GM19023 (cell line): ENCODE results near the gene LPCAT1.

Source experiments
- ATAC-seq: cut with Tn5 transposase; IDR thresholded peaks from one replicate; pipeline ENCODE4 v1.9.1; 2021; ENCODE audit warnings: mild to moderate bottlenecking, moderate library complexity; ENCODE audit not compliant: unreplicated experiment

LPCAT1 gene

DNA sequence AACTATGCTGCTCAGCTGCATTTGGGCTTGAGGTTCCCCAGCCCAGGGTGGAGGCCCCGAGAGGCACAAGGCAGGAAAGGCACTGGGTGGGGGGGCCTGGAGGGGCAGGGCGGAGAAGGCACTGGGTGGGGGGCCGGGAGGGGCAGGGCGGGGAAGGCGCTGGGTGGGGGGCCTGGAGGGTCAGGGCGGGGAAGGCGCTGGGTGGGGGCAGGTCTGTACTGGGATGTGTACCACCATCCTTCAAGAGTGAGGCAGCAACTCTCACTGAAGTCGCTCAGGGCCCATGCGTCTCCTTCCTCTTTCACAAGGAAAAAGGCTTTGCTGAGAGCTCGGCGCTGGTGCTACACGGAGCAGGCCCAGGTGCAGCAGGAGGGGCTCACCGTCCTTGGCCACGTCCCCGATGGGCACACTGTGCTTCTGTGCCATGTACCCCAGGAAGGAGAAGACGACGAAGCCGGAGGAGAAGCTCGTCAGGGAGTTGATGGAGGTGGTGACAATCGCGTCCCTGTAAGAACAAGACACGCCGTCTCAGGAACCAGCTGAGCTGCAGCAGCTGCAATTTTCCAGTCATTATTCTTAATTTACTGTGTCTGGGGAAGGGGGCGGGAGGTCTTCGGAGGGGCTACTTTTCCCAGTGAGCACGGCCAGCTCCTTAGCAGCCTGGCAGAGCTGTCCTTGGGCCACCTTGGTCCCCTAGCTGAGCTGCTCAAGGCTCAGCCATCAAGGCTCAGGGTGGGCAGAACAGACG, 109.3 kb downstream of the LPCAT1 start:
- ATAC-seq: no peak

DNA sequence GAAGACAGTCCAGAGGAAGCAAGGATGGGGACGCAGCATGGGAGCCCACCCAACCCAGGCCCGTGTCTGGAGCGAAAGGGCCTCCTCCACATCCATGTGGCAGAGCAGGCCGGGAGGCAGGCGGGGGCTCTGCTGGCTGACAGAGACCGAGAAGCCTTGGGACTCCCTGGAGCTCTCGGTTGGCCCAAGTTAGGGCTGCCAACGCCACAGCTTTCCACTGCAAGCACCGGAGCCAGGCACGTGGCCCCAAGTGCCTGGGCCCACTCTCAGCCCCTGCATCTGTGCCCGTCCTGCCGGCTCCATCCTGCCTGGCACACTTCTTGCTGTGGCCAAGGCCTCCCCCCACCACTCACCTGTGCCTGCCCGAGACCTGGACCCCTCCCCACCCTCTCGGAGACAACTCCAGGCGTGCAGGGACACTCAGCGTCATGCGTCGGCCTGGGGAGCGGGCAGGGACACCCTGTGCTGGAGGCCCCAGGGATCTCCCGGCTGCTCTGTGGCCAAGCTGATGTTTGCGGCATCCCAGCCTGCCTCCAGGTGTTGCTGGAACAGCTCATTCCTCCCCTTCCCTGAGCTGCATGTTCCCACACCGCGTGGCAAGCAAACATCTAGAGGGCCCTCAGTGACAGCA, 110.0 kb downstream of the LPCAT1 start:
- ATAC-seq: no peak

DNA sequence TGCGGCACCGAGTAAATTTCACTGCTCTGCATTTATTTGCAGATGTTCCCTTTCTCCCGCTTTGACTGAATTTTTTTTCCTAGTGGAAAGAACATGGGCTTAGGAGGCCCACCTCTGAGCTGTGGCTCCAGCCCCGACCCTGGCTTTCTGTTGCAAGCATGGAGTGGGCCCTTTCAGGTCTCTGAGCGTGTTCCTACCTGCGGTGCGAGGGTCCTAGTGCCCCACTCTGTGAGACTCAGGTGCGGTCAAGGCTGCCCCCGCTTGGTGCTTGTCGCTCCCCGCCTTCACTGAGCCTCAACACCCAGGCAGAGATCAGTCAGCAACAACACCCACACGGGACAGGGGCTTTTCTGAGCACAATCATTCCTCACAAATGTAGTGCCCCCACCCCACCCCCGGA, 110.5 kb downstream of the LPCAT1 start:
- ATAC-seq: no peak

DNA sequence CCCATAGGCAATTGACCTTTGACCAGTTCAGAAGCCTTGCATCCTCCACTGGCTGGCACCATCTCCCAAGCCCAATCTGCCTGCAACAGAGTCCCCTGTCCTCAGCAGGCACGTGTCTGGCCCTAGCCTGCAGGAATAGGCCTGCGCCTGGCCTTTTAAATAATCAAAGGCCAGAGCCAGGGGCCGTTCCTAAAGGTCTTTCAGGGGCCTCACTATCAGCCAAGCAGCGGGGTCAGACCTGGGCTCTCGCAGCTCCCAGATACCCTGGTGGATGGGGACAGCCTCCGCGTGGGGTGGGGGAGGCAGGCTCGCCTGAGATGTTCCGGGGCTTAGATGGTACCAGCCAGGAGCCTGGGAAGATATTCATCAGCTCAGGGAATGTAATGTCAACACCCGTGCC, 111.1 kb downstream of the LPCAT1 start:
- no peak for ATAC-seq

GRCh38 chr5:1412163-1412562, 111.6 kb downstream of the LPCAT1 start:
- ATAC-seq: no peak
